Glomerular visceral epithelial cell (primary cell): Measurements from ENCODE around the gene RBFOX1.

ENCODE experiments used
- DNase-seq: peaks from one replicate; pipeline ENCODE4 v3.0.0-alpha.2; 2016; ENCODE audit errors: extremely low spot score

RBFOX1 gene

GRCh38 chr16:7334801-7335560 is 2.3 kb downstream of the RBFOX1 start:
- DNase-seq, result no peak

GRCh38 chr16:7335991-7336634 is 3.5 kb downstream of the RBFOX1 start:
- no peak for DNase-seq

- DNase-seq, result no peak
Measured at GRCh38 chr16:7336742-7337141, 4.1 kb downstream of the RBFOX1 start.

GRCh38 chr16:7338826-7339225 is 6.2 kb downstream of the RBFOX1 start:
- no peak for DNase-seq

- no peak for DNase-seq
Measured at GRCh38 chr16:7339700-7340099, 7.1 kb downstream of the RBFOX1 start.

GRCh38 chr16:7340938-7341337 is 8.3 kb downstream of the RBFOX1 start:
- no peak for DNase-seq

- DNase-seq, result no peak
Measured at GRCh38 chr16:7342598-7342997, 10.0 kb downstream of the RBFOX1 start.

- no peak for DNase-seq
Measured at GRCh38 chr16:7343243-7343642, 10.6 kb downstream of the RBFOX1 start.

- DNase-seq, result no peak
Measured at GRCh38 chr16:7344830-7345780, 12.5 kb downstream of the RBFOX1 start.

- DNase-seq, result no peak
Measured at GRCh38 chr16:7350806-7351205, 18.2 kb downstream of the RBFOX1 start.

- DNase-seq, result no peak
Measured at GRCh38 chr16:7351610-7352510, 19.2 kb downstream of the RBFOX1 start.

- no peak for DNase-seq
Measured at GRCh38 chr16:7355758-7356157, 23.1 kb downstream of the RBFOX1 start.

GRCh38 chr16:7361416-7362129 is 28.9 kb downstream of the RBFOX1 start:
- no peak for DNase-seq

GRCh38 chr16:7362231-7362630 is 29.6 kb downstream of the RBFOX1 start:
- no peak for DNase-seq

GRCh38 chr16:7363422-7364417 is 31.1 kb downstream of the RBFOX1 start:
- DNase-seq, result no peak

- no peak for DNase-seq
Measured at GRCh38 chr16:7366041-7366440, 33.4 kb downstream of the RBFOX1 start.

- no peak for DNase-seq
Measured at GRCh38 chr16:7366993-7367880, 34.6 kb downstream of the RBFOX1 start.

GRCh38 chr16:7369204-7369603 is 36.6 kb downstream of the RBFOX1 start:
- DNase-seq, result no peak
